ENCODE measurements around the gene MAPK7.
A peak's percentile ranks its signal among the peaks of the same experiment; 100 is the strongest.

The MAPK7 gene

GRCh38 chr17:19378416-19379360 lies at the start of gene MAPK7:
Gene MAPK7 (plus strand): TSS chr17:19378498. CDS start chr17:19378901, 403 bp downstream.
- TF ChIP-seq CTCF (IDR thresholded peaks at IDR 0.05; ENCODE audit: low read depth, low read length), result no peak
- peak within 1 kb of the TSS; percentile 85 for H3K4me3 ChIP-seq (ENCODE audit: low read depth, low read length)

DNA sequence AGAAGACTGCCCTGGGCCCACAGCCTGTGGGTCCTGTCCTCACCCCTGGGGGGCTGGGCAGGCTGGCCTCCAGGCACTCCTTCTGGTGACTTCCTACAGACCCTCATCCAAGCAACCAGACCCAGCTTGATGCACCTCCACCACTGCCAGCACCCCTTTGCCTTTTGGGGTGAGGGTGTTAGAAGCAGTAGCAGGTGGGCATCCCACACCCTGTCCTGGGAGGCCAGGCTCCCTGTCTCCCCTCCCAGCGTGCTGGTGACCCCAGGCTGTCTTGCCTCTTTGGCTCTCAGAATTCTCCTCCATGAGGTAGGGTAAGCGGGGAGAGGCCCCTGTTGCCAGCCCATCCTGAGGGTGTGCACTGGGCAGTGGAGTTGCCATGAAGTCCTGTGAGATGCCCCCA lies 49.2 kb upstream of the MAPK7 start:
- no peak for TF ChIP-seq CTCF (IDR thresholded peaks at IDR 0.05; ENCODE audit: low read depth, low read length)
- no peak overlapping the region for H3K4me3 ChIP-seq (ENCODE audit: low read depth, low read length)

DNA sequence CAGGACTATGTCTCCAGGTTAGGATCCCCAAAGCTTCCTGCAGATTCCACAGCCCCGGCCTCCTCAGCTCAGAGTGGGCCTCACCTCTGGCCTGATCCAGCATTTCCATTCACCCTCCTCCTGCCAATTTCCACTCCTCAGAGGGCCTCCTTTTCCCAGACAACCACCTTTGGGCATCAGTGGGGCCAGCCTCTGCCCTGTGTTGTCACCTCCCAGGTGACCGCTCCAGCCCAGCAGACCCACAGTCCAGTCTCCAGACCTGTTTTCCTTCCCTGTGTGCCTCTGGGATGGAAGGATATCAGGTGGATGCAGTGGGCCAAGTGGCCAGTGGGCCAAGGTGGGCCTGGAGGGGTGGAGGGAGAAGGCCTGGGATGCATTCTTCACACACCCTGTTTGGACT lies 48.5 kb upstream of the MAPK7 start:
- no peak overlapping the region for H3K4me3 ChIP-seq (ENCODE audit: low read depth, low read length)
- TF ChIP-seq CTCF (IDR thresholded peaks at IDR 0.05; ENCODE audit: low read depth, low read length), result no peak

DNA sequence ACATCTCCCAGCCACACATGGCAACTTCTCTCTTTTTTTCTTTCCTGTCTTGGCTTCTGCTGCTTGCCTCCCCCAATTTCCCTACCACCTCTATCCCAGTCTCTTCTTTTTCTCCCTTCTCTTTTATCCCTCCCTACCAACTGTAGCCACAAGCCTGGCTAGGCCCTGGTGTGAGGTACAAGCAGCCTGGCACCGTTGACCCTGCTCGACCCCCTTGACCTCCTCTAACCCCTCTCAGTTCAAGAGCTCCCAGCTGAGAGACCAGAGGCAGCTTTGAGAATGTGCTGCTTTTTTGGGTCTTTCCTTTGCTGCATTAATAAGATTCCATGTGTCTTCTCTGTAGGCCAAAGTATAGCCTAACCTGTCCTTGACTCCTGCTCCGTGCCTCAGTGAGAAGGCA lies 48.0 kb upstream of the MAPK7 start:
- H3K4me3 ChIP-seq (ENCODE audit: low read depth, low read length), result no peak overlapping the region

GRCh38 chr17:19331134-19331533 lies 47.2 kb upstream of the MAPK7 start:
- TF ChIP-seq CTCF (IDR thresholded peaks at IDR 0.05; ENCODE audit: low read depth, low read length), result no peak
- H3K4me3 ChIP-seq (ENCODE audit: low read depth, low read length), result no peak overlapping the region

More for the DNA sequence above, 48.0 kb upstream of the MAPK7 start:
- no peak for TF ChIP-seq CTCF (IDR thresholded peaks at IDR 0.05; ENCODE audit: low read depth, low read length)

DNA sequence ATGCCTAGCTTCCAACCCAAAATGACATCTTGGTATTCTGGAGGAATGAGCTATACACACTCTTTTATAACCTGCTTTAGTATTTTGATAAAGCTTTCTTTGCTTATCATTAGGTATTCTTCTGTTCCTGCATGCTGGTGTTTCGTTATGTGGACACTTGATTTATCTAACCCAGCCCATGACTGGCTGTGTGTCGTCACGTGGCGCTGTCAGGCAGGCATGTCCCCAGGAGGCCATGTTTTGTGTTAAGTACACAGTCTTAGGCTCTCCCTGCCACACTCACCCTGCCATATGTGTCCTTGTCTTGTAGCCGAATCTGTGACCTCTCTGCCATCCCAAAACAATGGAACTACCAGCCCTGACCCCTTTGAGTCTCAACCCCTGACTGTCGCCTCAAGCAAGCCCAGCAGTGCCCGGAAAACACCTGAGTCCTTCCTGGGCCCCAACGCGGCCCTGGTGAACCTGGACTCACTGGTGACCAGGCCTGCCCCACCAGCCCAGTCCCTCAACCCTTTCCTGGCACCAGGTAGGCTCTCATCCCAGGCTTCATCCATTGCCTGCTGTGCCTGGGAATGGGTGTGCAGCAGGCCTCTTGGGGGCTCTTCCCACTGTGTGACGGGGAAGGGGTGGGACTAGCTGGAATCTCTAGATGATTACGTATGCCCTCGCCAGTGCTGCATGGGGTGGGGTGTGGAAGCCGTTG lies 46.6 kb upstream of the MAPK7 start:
- no peak for TF ChIP-seq CTCF (IDR thresholded peaks at IDR 0.05; ENCODE audit: low read depth, low read length)
- no peak overlapping the region for H3K4me3 ChIP-seq (ENCODE audit: low read depth, low read length)

Measured in WI38 (cell line).